ENCODE results near the gene CREM. TPM values are rescaled to one million over a fixed set of nuclear protein-coding genes. Genes with fewer than 3 reads are reported as not detected.
A peak's percentile ranks its signal among the peaks of the same experiment; 100 is the strongest.
"Not testable (repeated sequence)": the region's sequence is repeated elsewhere in the genome, so short reads cannot be mapped to it uniquely, and the experiment has no call there.

CREM gene
- 10 to 100 TPM; 41.6 to 43.7 TPM for total RNA-seq
- long read RNA-seq, donor 1, partial matches to known transcripts: 2 of 21 reads
- long read RNA-seq, donor 1, other reads (novel, unspliced or antisense): 8 of 21 reads
- long read RNA-seq, donor 2, transcript CREM-207 (3 exons, 1,895 nt): minor isoform, 5 of 76 reads
- long read RNA-seq, donor 2, transcript CREM-218 (3 exons, 1,416 nt): major isoform, 8 of 76 reads
- long read RNA-seq, donor 2, partial matches to known transcripts: 2 of 76 reads
- long read RNA-seq, donor 2, other reads (novel, unspliced or antisense): 41 of 76 reads

DNA sequence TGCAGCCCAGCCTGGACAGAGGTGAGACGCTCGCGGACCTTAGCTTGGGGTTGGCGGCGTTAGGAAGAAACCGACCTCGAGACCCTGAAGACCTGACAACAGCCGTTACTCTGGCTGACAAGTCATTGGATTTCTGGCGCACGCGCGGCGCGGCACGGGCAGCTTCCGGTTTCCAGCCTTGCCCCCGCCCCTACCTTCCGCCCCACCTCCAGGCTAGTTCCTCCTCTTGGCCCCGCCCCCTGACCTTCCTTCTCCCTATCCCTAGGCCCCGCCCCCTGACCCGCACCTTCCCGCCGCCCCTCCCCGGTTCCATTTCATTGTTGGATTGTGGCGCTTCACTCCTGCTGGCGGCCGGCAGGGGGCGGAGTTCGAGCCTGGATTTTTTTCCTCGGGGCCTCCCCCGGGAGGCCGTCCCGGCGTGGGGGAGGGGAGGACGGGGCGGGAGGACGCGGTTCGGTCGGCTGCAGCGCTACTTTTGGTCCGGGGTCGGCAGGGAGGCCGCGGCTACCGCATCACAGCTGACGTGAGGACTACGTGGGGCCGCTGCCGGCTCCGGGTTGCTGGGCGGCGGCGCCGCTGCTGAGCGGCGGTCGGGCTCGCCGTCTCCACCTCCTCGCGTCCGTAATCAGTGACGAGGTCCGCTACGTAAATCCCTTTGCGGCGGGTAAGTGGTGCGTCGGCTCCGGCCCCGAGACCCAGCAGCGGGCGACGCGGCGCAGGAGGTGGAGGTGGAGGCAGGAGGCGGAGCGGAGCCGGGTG lies at the start of gene CREM:
Gene CREM (plus strand): TSS at position 317 of the 759 bp plus-strand sequence. CDS start 10,990 bp downstream, outside the sequence.
- intact Hi-C loops (cut with DNase I): loop anchor here in 1 of 2 donors (5.0 kb wide), 1 partner anchor 71 kb away; no protein-coding TSS in a partner anchor
- DNase-seq (ENCODE audit: low spot score): peak; percentile 99

DNA sequence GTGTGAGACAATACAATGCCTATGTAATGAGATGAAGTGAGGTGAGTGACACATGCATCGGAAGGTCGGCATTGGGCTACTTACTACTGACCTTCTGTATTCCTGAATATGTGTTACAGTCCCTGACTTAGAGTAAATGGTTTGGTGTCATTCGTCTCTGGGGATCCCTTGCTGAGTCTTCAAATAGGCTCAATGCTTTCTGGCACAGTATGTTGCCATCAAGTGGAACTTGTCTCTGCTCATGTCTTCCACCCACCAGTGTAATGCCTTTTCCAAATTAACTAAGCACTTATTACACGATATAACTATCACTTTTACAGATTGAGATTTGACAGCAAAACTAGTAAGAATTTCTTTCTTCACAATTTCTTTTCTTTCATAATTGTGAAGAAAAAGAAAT lies 47.4 kb upstream of the CREM start:
- no peak for DNase-seq (ENCODE audit: low spot score)
- intact Hi-C loops (cut with DNase I): loop anchor here in 1 of 2 donors (5.0 kb wide), 1 partner anchor 1982 kb away; no protein-coding TSS in a partner anchor

DNA sequence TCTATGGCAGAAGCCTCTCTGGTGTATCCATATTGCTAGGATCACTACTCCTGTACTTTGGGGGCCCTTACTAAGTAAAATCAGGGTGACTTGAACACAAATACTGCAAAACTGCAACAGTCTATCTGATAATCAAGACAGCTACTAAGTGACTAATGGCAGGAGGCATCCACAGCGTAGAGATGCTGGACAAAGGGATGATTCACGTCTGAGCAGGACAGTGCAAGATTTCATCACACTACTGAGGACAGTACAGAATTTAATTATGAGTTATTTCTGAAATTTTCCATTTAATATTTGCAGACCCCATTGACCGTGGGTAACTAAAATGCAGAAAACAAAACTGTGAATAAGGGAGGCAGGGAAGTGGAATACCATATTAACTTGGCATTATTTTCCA lies 46.9 kb upstream of the CREM start:
- intact Hi-C loops (cut with DNase I): loop anchor here in 1 of 2 donors (5.0 kb wide), 1 partner anchor 1982 kb away; no protein-coding TSS in a partner anchor
- DNase-seq (ENCODE audit: low spot score): no peak

DNA sequence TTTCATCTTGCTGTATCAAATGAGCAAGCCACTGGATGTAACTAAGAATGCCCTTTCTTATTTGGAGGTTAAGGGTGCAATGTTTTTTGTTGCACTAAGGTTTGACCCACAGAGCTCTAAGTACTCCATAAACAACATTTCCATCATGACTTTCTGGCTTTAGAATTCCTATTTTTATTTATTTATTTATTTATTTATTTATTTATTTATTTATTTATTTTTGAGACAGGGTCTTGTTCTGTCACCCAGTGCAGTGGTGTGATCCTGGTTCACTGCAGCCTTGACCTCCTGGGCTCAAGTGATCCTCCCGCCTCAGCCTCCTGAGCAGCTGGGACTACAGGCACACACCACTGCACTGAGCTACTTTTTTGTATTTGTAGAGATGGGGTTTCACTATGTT lies 46.4 kb upstream of the CREM start:
- DNase-seq (ENCODE audit: low spot score); intact Hi-C loops (cut with DNase I): not testable (repeated sequence)

GRCh38 chr10:35083242-35083641 lies 43.4 kb upstream of the CREM start:
- no peak for DNase-seq (ENCODE audit: low spot score)
- intact Hi-C loops (cut with DNase I): no loop called here

GRCh38 chr10:35089611-35090161 lies 37.0 kb upstream of the CREM start:
- intact Hi-C loops (cut with DNase I): no loop called here
- no peak for DNase-seq (ENCODE audit: low spot score)

DNA sequence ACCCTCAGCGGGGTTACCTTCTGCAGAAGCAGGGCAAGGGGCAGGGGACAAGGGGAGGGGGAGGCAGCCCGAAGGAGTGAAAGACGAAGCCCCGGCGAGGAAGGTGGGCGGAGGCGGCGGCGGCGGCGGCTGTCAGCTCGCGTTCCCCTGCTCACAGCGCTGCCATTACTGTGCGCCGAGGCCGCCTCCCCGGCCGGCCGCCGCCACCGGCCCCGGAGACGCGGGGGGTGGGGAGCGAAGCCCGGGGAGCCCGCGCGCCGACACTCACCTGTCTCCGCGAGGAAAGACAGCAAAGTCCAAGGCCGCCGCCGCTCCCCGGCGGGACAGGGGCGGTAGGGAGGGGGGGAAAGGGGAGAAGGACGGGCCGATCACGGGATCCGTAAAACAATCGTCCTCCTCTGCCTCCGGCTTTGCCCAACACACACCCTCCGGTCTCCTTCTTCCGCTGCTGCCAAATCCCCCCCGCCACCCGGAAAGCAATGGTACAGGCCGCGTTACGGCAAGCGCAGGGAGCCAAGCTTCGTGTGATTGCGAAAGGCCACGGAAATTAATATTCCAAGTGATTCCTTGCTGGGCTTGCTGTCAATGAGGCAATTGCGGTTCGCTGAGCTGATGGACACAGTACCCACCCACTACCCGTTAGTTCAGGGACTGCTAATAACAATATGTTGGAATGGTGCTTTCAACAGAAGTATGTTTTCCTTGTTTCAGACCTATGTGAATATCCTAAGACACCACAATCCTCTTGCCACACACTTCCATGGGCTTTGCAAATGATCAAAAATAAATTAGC lies 36.3 kb upstream of the CREM start, which contains the start of gene CUL2:
Gene CUL2 (minus strand): TSS at position 180 of the 793 bp plus-strand sequence. CDS start 19,024 bp downstream, outside the sequence.
- intact Hi-C loops (cut with DNase I): no loop called here

DNA sequence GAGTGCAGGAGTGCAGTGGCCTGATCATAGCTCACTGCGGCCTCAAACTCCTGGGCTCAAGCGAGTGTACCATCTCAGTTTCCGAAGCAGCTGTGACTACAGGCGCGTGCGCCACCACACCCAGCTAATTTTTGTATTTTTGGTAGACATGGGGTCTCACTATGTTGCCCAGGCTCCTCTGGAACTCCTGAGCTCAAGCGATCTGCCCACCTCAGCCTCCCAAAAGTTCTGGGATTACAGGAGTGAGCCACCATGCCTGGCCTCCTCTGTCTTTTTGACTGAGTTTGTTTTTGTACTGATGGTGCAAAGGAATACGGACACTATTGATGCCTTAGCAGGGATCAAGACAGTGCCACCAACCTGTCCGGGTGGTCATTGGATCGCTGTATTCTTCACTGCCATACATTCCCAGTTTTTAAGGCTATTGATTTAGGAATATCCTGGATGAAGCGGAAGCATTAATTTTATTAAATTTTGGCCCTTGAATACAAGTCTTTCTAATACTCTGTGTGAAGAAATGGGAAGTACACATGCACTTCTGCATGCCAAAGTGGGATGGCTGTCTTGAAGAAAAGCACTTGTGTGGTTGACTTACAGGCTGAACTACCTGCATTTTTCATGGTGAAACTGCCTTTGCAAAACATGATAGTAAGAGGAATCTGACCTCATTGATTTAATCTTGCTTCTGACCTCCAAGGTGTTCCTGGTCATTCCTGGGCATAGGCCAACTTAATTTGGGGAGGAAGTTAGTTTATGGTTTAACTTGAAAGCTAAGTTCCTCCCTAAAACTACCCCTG lies 34.5 kb upstream of the CREM start:
- DNase-seq (ENCODE audit: low spot score): no peak
- intact Hi-C loops (cut with DNase I): no loop called here

More for the DNA sequence above, 36.3 kb upstream of the CREM start, which contains the start of gene CUL2:
- peak; percentile 97 for DNase-seq (ENCODE audit: low spot score)

DNA sequence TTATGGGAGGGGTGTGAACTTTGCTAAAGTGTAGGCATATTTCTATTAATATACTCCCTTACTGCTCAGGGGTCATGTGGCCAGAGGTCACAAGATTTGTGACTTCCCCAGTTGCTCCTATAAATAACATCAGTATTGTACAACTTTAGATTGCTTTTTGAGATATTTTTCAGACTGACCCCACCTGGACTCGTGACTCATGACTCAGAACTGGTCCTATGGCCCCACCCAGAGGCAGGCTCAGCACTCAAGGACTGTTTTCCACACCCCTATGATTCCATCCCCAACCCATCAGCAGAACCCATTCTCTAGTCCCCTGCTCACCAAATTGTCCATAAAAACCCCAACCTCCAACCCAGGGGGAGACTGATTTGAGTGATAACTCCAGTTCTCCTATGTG lies 33.8 kb upstream of the CREM start:
- intact Hi-C loops (cut with DNase I): no loop called here
- DNase-seq (ENCODE audit: low spot score): no peak

DNA sequence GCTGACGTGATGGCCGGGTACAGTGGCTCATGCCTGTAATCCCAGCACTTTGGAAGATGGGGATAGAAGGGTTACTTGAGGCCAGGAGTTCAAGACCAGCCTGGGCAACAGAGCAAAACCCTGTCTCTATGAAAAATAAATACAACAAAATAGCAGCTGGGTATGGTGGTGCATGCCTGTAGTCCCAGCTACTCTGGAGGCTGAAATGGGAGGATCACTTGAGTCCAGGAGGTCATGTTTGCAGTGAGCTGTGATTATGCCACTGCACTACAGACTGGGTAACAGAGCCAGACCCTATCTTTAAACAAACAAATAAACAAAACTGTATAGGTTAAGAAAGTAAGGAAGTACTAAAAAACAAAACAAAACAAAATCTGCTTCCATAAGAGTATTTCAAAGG lies 30.3 kb upstream of the CREM start:
- DNase-seq (ENCODE audit: low spot score): no peak
- intact Hi-C loops (cut with DNase I): no loop called here

- DNase-seq (ENCODE audit: low spot score): no peak
- intact Hi-C loops (cut with DNase I): no loop called here
These were observed 29.1 kb upstream of the CREM start for GRCh38 chr10:35097510-35097909.

DNA sequence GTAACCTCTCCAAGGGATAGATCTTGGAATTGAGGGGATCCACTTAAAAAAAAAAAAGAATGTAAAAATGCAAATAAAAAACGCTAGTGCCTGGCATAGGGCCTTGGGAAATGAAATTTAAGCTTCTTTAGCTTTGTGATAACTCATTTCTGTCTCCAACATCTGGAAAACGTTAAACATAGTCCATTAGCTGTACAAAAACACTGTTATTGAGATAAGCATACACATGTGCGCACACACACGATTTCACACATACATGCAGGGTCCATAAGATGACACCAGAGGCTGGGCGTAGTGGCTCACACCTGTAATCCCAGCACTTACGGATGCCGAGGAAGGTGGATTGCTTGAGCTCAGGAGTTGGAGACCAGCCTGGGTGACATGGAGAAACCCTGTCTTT lies 22.8 kb upstream of the CREM start:
- DNase-seq (ENCODE audit: low spot score): no peak
- intact Hi-C loops (cut with DNase I): no loop called here

GRCh38 chr10:35112571-35112970 lies 14.1 kb upstream of the CREM start:
- DNase-seq (ENCODE audit: low spot score): no peak
- intact Hi-C loops (cut with DNase I): loop anchor here in 1 of 2 donors (10.0 kb wide), 1 partner anchor 102 kb away; no protein-coding TSS in a partner anchor

GRCh38 chr10:35119378-35119777 lies 7.3 kb upstream of the CREM start:
- intact Hi-C loops (cut with DNase I): loop anchor here in 1 of 2 donors (10.0 kb wide), 1 partner anchor 95 kb away; no protein-coding TSS in a partner anchor
- no peak for DNase-seq (ENCODE audit: low spot score)

- intact Hi-C loops (cut with DNase I): loop anchor here in 1 of 2 donors (5.0 kb wide), 1 partner anchor 93 kb away; no protein-coding TSS in a partner anchor
- no peak for DNase-seq (ENCODE audit: low spot score)
These were observed 2.1 kb upstream of the CREM start for GRCh38 chr10:35124540-35124939.

- no peak for DNase-seq (ENCODE audit: low spot score)
- intact Hi-C loops (cut with DNase I): loop anchor here in 1 of 2 donors (5.0 kb wide), 1 partner anchor 71 kb away; no protein-coding TSS in a partner anchor
These were observed 550 bp upstream of the CREM start for GRCh38 chr10:35126062-35126529.

DNA sequence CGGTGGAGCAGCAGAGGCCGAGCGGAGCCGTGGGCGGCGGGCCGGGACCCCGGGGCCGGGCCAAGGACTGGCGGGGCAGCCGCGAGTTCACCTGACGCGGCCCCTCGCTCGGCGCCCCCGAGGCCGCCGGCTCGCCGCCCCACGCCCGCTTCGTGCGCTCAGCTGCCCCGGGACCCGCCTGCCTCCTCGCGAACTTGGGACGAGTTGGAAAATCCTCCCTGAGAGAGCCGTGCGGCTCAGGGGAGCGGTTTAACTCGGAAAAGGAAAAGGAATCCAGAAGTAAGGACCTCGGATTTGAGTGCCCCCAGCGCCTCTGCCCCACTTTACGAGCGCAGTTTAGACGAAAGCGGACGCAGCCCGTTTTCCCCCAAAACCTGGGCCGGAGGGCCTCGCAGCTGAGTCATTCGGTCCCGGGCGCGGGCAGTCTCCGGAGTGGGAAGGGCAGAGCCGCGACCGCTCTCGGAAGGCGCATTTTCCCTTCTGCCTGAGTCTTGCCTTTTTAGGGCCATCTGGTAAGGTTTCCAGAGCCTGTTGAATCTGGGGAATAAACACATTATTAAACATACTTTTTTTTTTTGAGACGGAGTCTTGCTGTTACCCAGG lies 744 bp downstream of the CREM start:
- peak; percentile 93 for DNase-seq (ENCODE audit: low spot score)
- intact Hi-C loops (cut with DNase I): loop anchor here in 1 of 2 donors (5.0 kb wide), 1 partner anchor 70 kb away; no protein-coding TSS in a partner anchor

Data from posterior vena cava (tissue), 2 donors.